Measurements from ENCODE around the gene ABCB6.

GRCh38 chr2:219216535-219216915, 2.2 kb downstream of the ABCB6 start:
- TF ChIP-seq CTCF (IDR thresholded peaks at IDR 0.05) (no peak), POLR2AphosphoS5 (IDR thresholded peaks at IDR 0.05) (no peak), EP300 (IDR thresholded peaks at IDR 0.05) (no peak), POLR2A (IDR thresholded peaks at IDR 0.05; ENCODE audit: low read depth) (no peak)

Measured in esophagus muscularis mucosa (tissue), 4 donors.